ENCODE data around the gene TIGD1.

Gene TIGD1

GRCh38 chr2:232550354-232551249, at the start of gene TIGD1, which contains the start of gene EIF4E2:
Gene TIGD1 (minus strand): TSS chr2:232550557. CDS start chr2:232549882, 675 bp downstream.
Gene EIF4E2 (plus strand): TSS chr2:232550689. CDS start chr2:232550725, 36 bp downstream.
- no peaks in the 10 kb centered on the region for H3K9me3 Mint-ChIP-seq

GRCh38 chr2:232598293-232598692, 47.9 kb upstream of the TIGD1 start:
- ATAC-seq, result no peak
- Mint-ChIP-seq H3K36me3 (no peaks in the 10 kb centered on the region), H3K4me3 (no peak overlapping the region), H3K9me3 (no peaks in the 10 kb centered on the region), H3K27ac (no peak overlapping the region), H3K27me3 (peaks cover 4% of the 10 kb centered on the region), H3K4me1 (no peaks in the 10 kb centered on the region)

More at GRCh38 chr2:232550354-232551249, at the start of gene TIGD1, which contains the start of gene EIF4E2:
- H3K27me3 Mint-ChIP-seq, result no peaks in the 10 kb centered on the region
- H3K36me3 Mint-ChIP-seq, result peaks cover 30% of the 10 kb centered on the region
- peak; percentile 98 for ATAC-seq
- H3K4me3 Mint-ChIP-seq, result peak within 1 kb of the TSS; percentile 100
- peaks cover 65% of the 10 kb centered on the region for H3K4me1 Mint-ChIP-seq
- H3K27ac Mint-ChIP-seq, result peak within 1 kb of the TSS; percentile 99

GRCh38 chr2:232597362-232598079, 47.2 kb upstream of the TIGD1 start:
- Mint-ChIP-seq H3K27me3 (no peaks in the 10 kb centered on the region), H3K4me3 (no peak overlapping the region), H3K36me3 (no peaks in the 10 kb centered on the region), H3K4me1 (no peaks in the 10 kb centered on the region), H3K9me3 (no peaks in the 10 kb centered on the region), H3K27ac (no peak overlapping the region)
- ATAC-seq, result no peak

GRCh38 chr2:232593982-232594381, 43.6 kb upstream of the TIGD1 start:
- no peak overlapping the region for H3K4me3 Mint-ChIP-seq
- H3K27me3 Mint-ChIP-seq, result no peaks in the 10 kb centered on the region
- no peaks in the 10 kb centered on the region for H3K4me1 Mint-ChIP-seq
- ATAC-seq, result no peak
- no peaks in the 10 kb centered on the region for H3K36me3 Mint-ChIP-seq
- H3K27ac Mint-ChIP-seq, result no peak overlapping the region
- no peaks in the 10 kb centered on the region for H3K9me3 Mint-ChIP-seq

GRCh38 chr2:232592772-232593395, 42.5 kb upstream of the TIGD1 start:
- no peaks in the 10 kb centered on the region for H3K4me1 Mint-ChIP-seq
- ATAC-seq, result no peak
- H3K9me3 Mint-ChIP-seq, result no peaks in the 10 kb centered on the region
- H3K27ac Mint-ChIP-seq, result no peak overlapping the region
- no peaks in the 10 kb centered on the region for H3K27me3 Mint-ChIP-seq
- H3K36me3 Mint-ChIP-seq, result no peaks in the 10 kb centered on the region
- H3K4me3 Mint-ChIP-seq, result no peak overlapping the region

GRCh38 chr2:232588680-232589585, 38.6 kb upstream of the TIGD1 start:
- ATAC-seq, result no peak
- no peak overlapping the region for H3K27ac Mint-ChIP-seq
- H3K9me3 Mint-ChIP-seq, result no peaks in the 10 kb centered on the region
- H3K27me3 Mint-ChIP-seq, result no peaks in the 10 kb centered on the region
- no peak overlapping the region for H3K4me3 Mint-ChIP-seq
- H3K36me3 Mint-ChIP-seq, result peaks cover 13% of the 10 kb centered on the region
- H3K4me1 Mint-ChIP-seq, result no peaks in the 10 kb centered on the region

- Mint-ChIP-seq H3K36me3 (peaks cover 21% of the 10 kb centered on the region), H3K4me1 (no peaks in the 10 kb centered on the region), H3K27ac (no peak overlapping the region), H3K4me3 (no peak overlapping the region), H3K9me3 (peaks cover 3% of the 10 kb centered on the region), H3K27me3 (no peaks in the 10 kb centered on the region)
- ATAC-seq, result no peak
Observed at GRCh38 chr2:232588031-232588430, 37.7 kb upstream of the TIGD1 start.

- ATAC-seq, result no peak
- Mint-ChIP-seq H3K4me1 (no peaks in the 10 kb centered on the region), H3K27me3 (no peaks in the 10 kb centered on the region), H3K27ac (no peak overlapping the region), H3K36me3 (peaks cover 27% of the 10 kb centered on the region), H3K4me3 (no peak overlapping the region), H3K9me3 (peaks cover 4% of the 10 kb centered on the region)
Observed at GRCh38 chr2:232587512-232587911, 37.2 kb upstream of the TIGD1 start.

GRCh38 chr2:232586943-232587505, 36.7 kb upstream of the TIGD1 start:
- Mint-ChIP-seq H3K27me3 (no peaks in the 10 kb centered on the region), H3K36me3 (peaks cover 32% of the 10 kb centered on the region), H3K27ac (no peak overlapping the region), H3K4me1 (no peaks in the 10 kb centered on the region), H3K9me3 (peaks cover 6% of the 10 kb centered on the region), H3K4me3 (no peak overlapping the region)
- ATAC-seq, result no peak

GRCh38 chr2:232584238-232584637, 33.9 kb upstream of the TIGD1 start:
- ATAC-seq, result no peak
- H3K9me3 Mint-ChIP-seq, result peaks cover 6% of the 10 kb centered on the region
- H3K36me3 Mint-ChIP-seq, result peaks cover 51% of the 10 kb centered on the region
- H3K27me3 Mint-ChIP-seq, result no peaks in the 10 kb centered on the region
- H3K27ac Mint-ChIP-seq, result no peak overlapping the region
- no peak overlapping the region for H3K4me3 Mint-ChIP-seq
- H3K4me1 Mint-ChIP-seq, result peaks cover 6% of the 10 kb centered on the region

- H3K27me3 Mint-ChIP-seq, result no peaks in the 10 kb centered on the region
- H3K9me3 Mint-ChIP-seq, result peaks cover 6% of the 10 kb centered on the region
- ATAC-seq, result no peak
- peaks cover 6% of the 10 kb centered on the region for H3K4me1 Mint-ChIP-seq
- no peak overlapping the region for H3K4me3 Mint-ChIP-seq
- peaks cover 65% of the 10 kb centered on the region for H3K36me3 Mint-ChIP-seq
- H3K27ac Mint-ChIP-seq, result no peak overlapping the region
Observed at GRCh38 chr2:232581725-232582124, 31.4 kb upstream of the TIGD1 start.

- no peak for ATAC-seq
- Mint-ChIP-seq H3K4me3 (no peak overlapping the region), H3K27ac (no peak overlapping the region), H3K4me1 (peaks cover 6% of the 10 kb centered on the region), H3K36me3 (peaks cover 74% of the 10 kb centered on the region), H3K9me3 (peaks cover 6% of the 10 kb centered on the region), H3K27me3 (no peaks in the 10 kb centered on the region)
Observed at GRCh38 chr2:232580648-232580981, 30.3 kb upstream of the TIGD1 start.

GRCh38 chr2:232578626-232579025, 28.3 kb upstream of the TIGD1 start:
- Mint-ChIP-seq H3K36me3 (peaks cover 75% of the 10 kb centered on the region), H3K4me1 (peaks cover 6% of the 10 kb centered on the region), H3K9me3 (peaks cover 6% of the 10 kb centered on the region), H3K27me3 (no peaks in the 10 kb centered on the region), H3K27ac (no peak overlapping the region), H3K4me3 (no peak overlapping the region)
- ATAC-seq, result no peak

GRCh38 chr2:232577841-232578240, 27.5 kb upstream of the TIGD1 start:
- Mint-ChIP-seq H3K27ac (no peak overlapping the region), H3K9me3 (peaks cover 2% of the 10 kb centered on the region), H3K27me3 (no peaks in the 10 kb centered on the region), H3K36me3 (peaks cover 68% of the 10 kb centered on the region), H3K4me1 (peaks cover 6% of the 10 kb centered on the region), H3K4me3 (no peak overlapping the region)
- ATAC-seq, result no peak
